Mesodermal cell (in vitro differentiated cells): Measurements from ENCODE around the gene CAMK2D.

ENCODE experiments used
- H3K27ac ChIP-seq: 2 replicates; pipeline ENCODE4 v1.7.0; 2013; ENCODE audit warnings: mild to moderate bottlenecking, low read depth, low read length, moderate library complexity; ENCODE audit not compliant: severe bottlenecking
- H3K36me3 ChIP-seq: 2 replicates; pipeline ENCODE4 v1.7.1; 2013; ENCODE audit warnings: mild to moderate bottlenecking, low read length, moderate library complexity; ENCODE audit not compliant: control insufficient read depth, insufficient read depth
- H3K4me1 ChIP-seq: one replicate; pipeline ENCODE4 v1.7.1; 2013; ENCODE audit warnings: mild to moderate bottlenecking, low read length; ENCODE audit not compliant: insufficient read depth, control insufficient read depth, poor library complexity, severe bottlenecking
- H3K4me3 ChIP-seq: 2 replicates; pipeline ENCODE4 v1.7.0; 2013; ENCODE audit warnings: low read length, control low read depth, mild to moderate bottlenecking; ENCODE audit not compliant: insufficient read depth, poor library complexity, severe bottlenecking; ENCODE audit errors: extremely low read depth
- H3K9me3 ChIP-seq: 2 replicates; pipeline ENCODE4 v1.7.1; 2013; ENCODE audit warnings: mild to moderate bottlenecking, low read length, moderate library complexity; ENCODE audit not compliant: control insufficient read depth
- whole genome bisulfite sequencing, 2 experiments: methylation state at CpG; one replicate each; pipeline ENCODE4 v1.1.5; 2013; ENCODE audit warnings: missing lambda C conversion rate in 2 of 2; ENCODE audit not compliant: insufficient coverage in 2 of 2; 5-methylcytosine and 5-hydroxymethylcytosine counted together

CAMK2D gene

DNA sequence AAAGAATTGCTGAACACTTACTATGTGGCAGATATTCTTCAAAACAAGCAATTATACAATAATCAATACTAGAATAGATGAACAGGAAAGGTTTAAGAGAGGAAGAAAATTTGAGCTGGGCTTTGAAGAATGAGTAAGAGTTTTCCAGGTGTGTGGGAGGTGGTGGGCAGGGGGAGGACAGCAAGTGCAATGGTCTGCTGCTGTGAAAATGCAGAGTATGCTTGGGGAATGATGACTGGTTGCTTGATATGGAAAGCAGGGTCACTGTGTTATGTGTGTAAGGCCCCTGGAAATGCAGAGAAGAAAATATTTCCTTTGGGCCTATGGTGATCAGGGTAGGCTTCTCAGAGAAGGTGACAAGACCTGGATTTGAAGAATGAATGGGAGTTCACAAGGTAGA is 300.3 kb downstream of the CAMK2D start:
- Histone ChIP-seq H3K36me3 (peaks cover 36% of the 10 kb centered on the region), H3K4me3 (no peak overlapping the region)

GRCh38 chr4:113457886-113458285 is 303.7 kb downstream of the CAMK2D start:
- no peak overlapping the region for H3K27ac ChIP-seq

More for the DNA sequence above, 300.3 kb downstream of the CAMK2D start:
- Histone ChIP-seq H3K27ac (no peak overlapping the region), H3K4me1 (peaks cover under 1% of the 10 kb centered on the region), H3K9me3 (no peaks in the 10 kb centered on the region)

DNA sequence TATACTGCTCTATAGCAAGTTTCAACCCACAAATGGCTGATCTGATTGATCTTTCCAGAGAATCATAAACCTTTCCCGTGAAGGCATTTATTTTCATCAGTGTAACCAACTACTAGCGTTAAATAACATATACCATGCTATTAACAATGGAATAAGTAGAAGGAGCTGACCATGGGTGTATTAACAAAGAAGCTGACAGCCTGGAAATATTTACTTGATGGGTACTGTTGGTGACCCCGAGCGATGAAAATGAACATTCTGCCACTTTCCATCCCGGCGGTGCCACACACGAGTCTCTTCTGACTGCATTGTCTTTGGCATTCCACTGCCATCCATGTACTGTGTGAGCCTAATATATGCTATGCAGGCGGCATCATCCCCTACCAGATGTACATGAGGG is 304.4 kb downstream of the CAMK2D start:
- H3K27ac ChIP-seq, result no peak overlapping the region
- WGBS, 2 experiments, result 92 to 94% methylated on average over 5 of the region's 8 CpGs
- no peak overlapping the region for H3K4me3 ChIP-seq
- H3K4me1 ChIP-seq, result peaks cover 11% of the 10 kb centered on the region
- no peaks in the 10 kb centered on the region for H3K9me3 ChIP-seq
- peaks cover 30% of the 10 kb centered on the region for H3K36me3 ChIP-seq

More at GRCh38 chr4:113457886-113458285, 303.7 kb downstream of the CAMK2D start:
- Histone ChIP-seq H3K4me1 (peaks cover 9% of the 10 kb centered on the region), H3K9me3 (no peaks in the 10 kb centered on the region), H3K36me3 (peaks cover 30% of the 10 kb centered on the region), H3K4me3 (no peak overlapping the region)

DNA sequence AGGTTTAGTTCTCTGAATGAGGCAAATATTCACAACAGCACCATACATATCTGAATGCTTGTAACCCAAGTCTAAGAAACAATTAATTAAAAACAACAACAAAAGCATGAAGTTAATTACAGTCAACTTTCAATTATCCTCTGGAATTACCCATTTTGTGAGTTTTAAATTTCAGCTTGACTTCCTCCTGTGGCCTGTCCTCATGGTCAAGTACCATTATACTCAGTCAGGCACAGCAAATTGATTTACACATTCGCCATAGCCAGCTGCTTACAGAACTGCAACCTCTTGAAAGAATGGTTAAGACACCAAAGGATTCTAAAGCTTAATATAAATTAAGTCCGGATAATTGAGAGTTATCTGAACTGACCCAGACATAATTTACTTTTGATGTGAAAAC is 306.5 kb downstream of the CAMK2D start:
- Histone ChIP-seq H3K27ac (no peak overlapping the region), H3K4me3 (no peak overlapping the region), H3K4me1 (peaks cover 14% of the 10 kb centered on the region), H3K36me3 (peaks cover 23% of the 10 kb centered on the region), H3K9me3 (no peaks in the 10 kb centered on the region)
- no CpG with 5 or more reads among the region's 2 CpGs for WGBS, 2 experiments

GRCh38 chr4:113452868-113453620 is 308.5 kb downstream of the CAMK2D start:
- Histone ChIP-seq H3K36me3 (peaks cover 14% of the 10 kb centered on the region), H3K4me1 (peaks cover 14% of the 10 kb centered on the region), H3K9me3 (no peaks in the 10 kb centered on the region), H3K27ac (peak overlapping the region; percentile 39), H3K4me3 (no peak overlapping the region)
- WGBS, 2 experiments, result 9 to 13% methylated on average over 3 to 4 of the region's 4 CpGs

- Histone ChIP-seq H3K4me3 (no peak overlapping the region), H3K27ac (no peak overlapping the region), H3K9me3 (no peaks in the 10 kb centered on the region), H3K36me3 (peaks cover 11% of the 10 kb centered on the region), H3K4me1 (peaks cover 14% of the 10 kb centered on the region)
- no CpG with 5 or more reads among the region's 1 CpG for WGBS, 2 experiments
These were observed 309.4 kb downstream of the CAMK2D start for GRCh38 chr4:113452152-113452551.

GRCh38 chr4:113450295-113451080 is 311.1 kb downstream of the CAMK2D start:
- H3K36me3 ChIP-seq, result no peaks in the 10 kb centered on the region
- no peaks in the 10 kb centered on the region for H3K9me3 ChIP-seq
- H3K4me3 ChIP-seq, result no peak overlapping the region
- H3K27ac ChIP-seq, result no peak overlapping the region
- 82 to 93% methylated on average over 2 of the region's 5 CpGs for WGBS, 2 experiments
- peaks cover 14% of the 10 kb centered on the region for H3K4me1 ChIP-seq

DNA sequence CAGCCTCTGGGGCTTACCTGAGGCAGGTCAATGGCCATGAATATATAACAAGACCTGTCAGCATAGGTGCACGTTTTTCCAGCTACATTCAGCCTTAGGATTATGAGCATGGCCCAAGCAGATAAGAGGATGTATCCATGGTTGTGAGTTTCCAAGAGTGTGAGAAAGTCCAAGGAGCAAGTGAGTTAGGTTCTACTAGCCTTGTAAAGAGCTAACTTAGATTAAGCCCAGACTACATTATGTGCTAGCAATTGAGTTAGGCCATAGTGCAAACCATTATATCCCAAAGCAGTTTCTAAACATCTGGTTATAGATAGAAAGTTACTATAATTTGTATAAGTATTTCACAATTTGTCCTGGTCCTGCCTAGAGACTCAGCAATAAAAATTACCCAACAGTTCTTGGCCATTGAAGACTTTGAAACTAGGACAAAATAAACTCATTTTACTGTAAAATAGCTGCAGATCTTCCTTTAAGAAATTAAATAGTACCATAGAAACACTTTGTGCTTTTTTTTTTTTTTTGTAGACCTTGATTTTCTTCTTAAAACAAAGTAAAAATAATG is 312.0 kb downstream of the CAMK2D start:
- H3K4me3 ChIP-seq, result no peak overlapping the region
- peaks cover 14% of the 10 kb centered on the region for H3K4me1 ChIP-seq
- no peak overlapping the region for H3K27ac ChIP-seq
- H3K9me3 ChIP-seq, result no peaks in the 10 kb centered on the region
- no peaks in the 10 kb centered on the region for H3K36me3 ChIP-seq
- WGBS, 2 experiments, result 83 to 100% methylated on average over 1 of the region's 1 CpG

GRCh38 chr4:113447769-113448168 is 313.8 kb downstream of the CAMK2D start:
- 88 to 90% methylated on average over 4 of the region's 4 CpGs for WGBS, 2 experiments
- H3K36me3 ChIP-seq, result no peaks in the 10 kb centered on the region
- H3K9me3 ChIP-seq, result no peaks in the 10 kb centered on the region
- peaks cover 3% of the 10 kb centered on the region for H3K4me1 ChIP-seq
- no peak overlapping the region for H3K4me3 ChIP-seq
- no peak overlapping the region for H3K27ac ChIP-seq

- Histone ChIP-seq H3K4me3 (no peak overlapping the region), H3K27ac (no peak overlapping the region), H3K9me3 (no peaks in the 10 kb centered on the region), H3K4me1 (peaks cover 3% of the 10 kb centered on the region), H3K36me3 (no peaks in the 10 kb centered on the region)
- WGBS, 2 experiments, result 75 to 90% methylated on average over 3 of the region's 3 CpGs
These were observed 314.5 kb downstream of the CAMK2D start for GRCh38 chr4:113447061-113447460.

DNA sequence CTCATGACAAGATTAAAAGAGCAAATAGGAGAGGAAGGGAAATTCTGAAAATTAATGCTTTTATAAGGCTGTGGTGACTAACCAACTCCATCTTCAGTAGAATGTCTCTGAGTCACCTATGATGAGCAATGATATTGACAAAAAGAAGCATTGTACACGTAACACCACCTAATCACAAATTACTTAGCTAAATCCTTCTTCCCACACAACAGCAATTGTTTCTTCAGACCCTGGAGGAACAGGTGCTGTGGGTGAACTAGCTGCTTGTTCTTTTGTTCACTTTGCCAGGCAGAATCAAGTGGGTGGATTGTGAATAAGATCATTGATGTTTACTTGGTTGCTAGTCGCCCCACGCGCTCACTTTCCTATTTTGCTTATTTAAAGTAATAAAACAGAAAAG is 315.5 kb downstream of the CAMK2D start:
- no peaks in the 10 kb centered on the region for H3K9me3 ChIP-seq
- WGBS, 2 experiments, result no CpG with 5 or more reads among the region's 4 CpGs
- no peak overlapping the region for H3K27ac ChIP-seq
- H3K4me3 ChIP-seq, result no peak overlapping the region
- peaks cover 3% of the 10 kb centered on the region for H3K4me1 ChIP-seq
- H3K36me3 ChIP-seq, result no peaks in the 10 kb centered on the region
